Measurements from ENCODE around the gene SERPINB10.
"Not testable (repeated sequence)": the region's sequence is repeated elsewhere in the genome, so short reads cannot be mapped to it uniquely, and the experiment has no call there.

Gene SERPINB10

DNA sequence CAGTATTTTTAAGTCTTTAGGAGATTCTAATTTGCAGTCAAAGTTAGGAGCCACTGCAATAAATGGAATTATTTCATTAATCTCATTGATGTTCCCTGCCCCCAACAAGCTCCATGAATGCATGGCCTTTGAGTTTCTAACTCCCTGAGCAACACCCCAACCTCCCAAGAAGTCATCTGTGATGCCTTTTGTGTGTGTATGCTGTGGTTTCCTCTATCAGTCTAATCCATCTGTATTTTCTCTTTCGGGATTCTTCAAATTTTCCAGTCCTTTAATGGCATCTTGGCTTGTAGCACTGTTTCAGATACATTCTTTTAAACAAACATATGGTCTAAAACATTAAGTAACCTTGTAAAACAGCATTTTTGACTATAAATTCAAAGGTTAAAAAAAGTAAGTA is 16.8 kb downstream of the SERPINB10 start:
- no peaks in the 10 kb centered on the region for H3K27me3 ChIP-seq (ENCODE audit: low read depth, low read length)
- H3K36me3 ChIP-seq (ENCODE audit: control insufficient read depth in 1 of 2, insufficient read depth in 2 of 2, low read length in 2 of 2) = no peaks in the 10 kb centered on the region
- no peak overlapping the region for H3K4me3 ChIP-seq (ENCODE audit: low read depth in 1 of 2, low read length in 2 of 2)

DNA sequence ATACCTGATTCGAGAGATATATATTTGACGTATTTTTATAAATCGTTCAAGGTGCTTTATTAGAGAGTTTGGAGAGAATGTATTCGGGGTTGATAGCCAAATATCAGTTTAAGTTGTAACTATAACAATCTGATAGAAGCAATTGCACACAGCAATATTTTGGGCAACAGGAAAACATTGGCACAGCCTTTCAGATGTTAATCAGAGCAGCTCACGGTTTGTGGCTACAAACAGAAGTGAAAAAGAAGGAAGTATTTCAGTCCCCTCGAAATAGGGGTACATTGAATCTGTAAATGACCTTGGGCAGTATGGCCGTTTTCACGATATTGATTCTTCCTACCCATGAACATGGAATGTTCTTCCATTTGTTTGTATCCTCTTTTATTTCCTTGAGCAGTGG is 20.6 kb downstream of the SERPINB10 start:
- Histone ChIP-seq H3K27me3 (ENCODE audit: low read depth, low read length) (no peaks in the 10 kb centered on the region), H3K4me3 (ENCODE audit: low read depth in 1 of 2, low read length in 2 of 2) (no peak overlapping the region), H3K4me1 (ENCODE audit: control insufficient read depth in 1 of 2, insufficient read depth in 2 of 2, low read length in 2 of 2) (no peaks in the 10 kb centered on the region), H3K36me3 (ENCODE audit: control insufficient read depth in 1 of 2, insufficient read depth in 2 of 2, low read length in 2 of 2) (no peaks in the 10 kb centered on the region), H3K9me3 (ENCODE audit: control insufficient read depth in 1 of 2, low read length in 2 of 2) (no peaks in the 10 kb centered on the region), H3K27ac (ENCODE audit: low read length) (no peak overlapping the region)

More for the DNA sequence above, 16.8 kb downstream of the SERPINB10 start:
- Histone ChIP-seq H3K4me1 (ENCODE audit: control insufficient read depth in 1 of 2, insufficient read depth in 2 of 2, low read length in 2 of 2) (no peaks in the 10 kb centered on the region), H3K9me3 (ENCODE audit: control insufficient read depth in 1 of 2, low read length in 2 of 2) (no peaks in the 10 kb centered on the region), H3K27ac (ENCODE audit: low read length) (no peak overlapping the region)

DNA sequence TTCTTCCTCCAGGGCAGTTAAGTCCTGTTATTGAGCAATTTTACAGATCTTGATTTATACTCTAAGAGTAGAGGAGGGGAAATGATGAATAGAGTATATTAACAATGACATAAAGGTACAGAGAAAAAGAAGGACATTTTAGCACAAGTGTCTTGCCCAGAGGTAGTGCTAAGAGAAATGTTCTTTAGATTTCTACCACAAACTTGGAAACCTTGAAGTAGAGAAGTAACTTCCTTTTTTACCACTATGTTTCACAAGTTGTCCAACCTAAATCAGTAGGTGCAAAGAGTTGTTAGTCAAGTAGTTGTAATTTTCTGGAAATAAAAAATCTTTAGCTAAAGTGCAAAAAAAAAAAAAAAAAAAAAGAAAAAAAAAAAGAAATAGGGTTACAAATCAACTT is 21.6 kb downstream of the SERPINB10 start:
- H3K4me3 ChIP-seq (ENCODE audit: low read depth in 1 of 2, low read length in 2 of 2); H3K4me1 ChIP-seq (ENCODE audit: control insufficient read depth in 1 of 2, insufficient read depth in 2 of 2, low read length in 2 of 2); H3K27me3 ChIP-seq (ENCODE audit: low read depth, low read length); H3K9me3 ChIP-seq (ENCODE audit: control insufficient read depth in 1 of 2, low read length in 2 of 2); H3K36me3 ChIP-seq (ENCODE audit: control insufficient read depth in 1 of 2, insufficient read depth in 2 of 2, low read length in 2 of 2); H3K27ac ChIP-seq (ENCODE audit: low read length): not testable (repeated sequence)

DNA sequence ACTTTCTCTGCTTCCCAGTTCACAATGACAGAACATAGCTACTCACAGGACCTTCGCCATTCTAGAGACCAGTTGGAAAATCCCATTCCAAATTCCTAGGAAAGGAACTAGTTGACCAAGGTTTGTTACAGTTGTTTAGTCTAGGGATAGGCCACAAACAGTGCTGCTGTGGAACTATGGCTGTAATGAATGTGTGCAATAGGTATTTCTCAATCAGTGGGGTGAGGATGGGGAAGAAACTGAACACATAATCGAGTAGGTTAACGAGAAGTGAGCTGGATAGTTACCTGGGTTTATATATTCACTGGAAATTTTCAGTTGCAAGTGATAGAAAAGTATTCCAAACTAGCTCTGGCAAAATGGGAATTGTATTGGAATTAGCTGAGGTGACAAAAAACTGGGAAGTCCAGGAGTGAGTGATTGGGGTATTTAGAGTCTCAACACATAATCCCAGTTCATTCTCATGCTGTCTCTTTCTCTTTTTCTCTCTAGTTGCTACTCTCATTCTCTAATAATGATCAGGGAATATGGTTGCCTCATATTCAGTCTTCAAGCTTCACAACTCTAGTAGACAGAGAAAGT is 23.1 kb downstream of the SERPINB10 start:
- H3K27me3 ChIP-seq (ENCODE audit: low read depth, low read length) = no peaks in the 10 kb centered on the region
- H3K9me3 ChIP-seq (ENCODE audit: control insufficient read depth in 1 of 2, low read length in 2 of 2) = no peaks in the 10 kb centered on the region
- no peak overlapping the region for H3K27ac ChIP-seq (ENCODE audit: low read length)
- H3K36me3 ChIP-seq (ENCODE audit: control insufficient read depth in 1 of 2, insufficient read depth in 2 of 2, low read length in 2 of 2) = no peaks in the 10 kb centered on the region
- no peaks in the 10 kb centered on the region for H3K4me1 ChIP-seq (ENCODE audit: control insufficient read depth in 1 of 2, insufficient read depth in 2 of 2, low read length in 2 of 2)
- no peak overlapping the region for H3K4me3 ChIP-seq (ENCODE audit: low read depth in 1 of 2, low read length in 2 of 2)

DNA sequence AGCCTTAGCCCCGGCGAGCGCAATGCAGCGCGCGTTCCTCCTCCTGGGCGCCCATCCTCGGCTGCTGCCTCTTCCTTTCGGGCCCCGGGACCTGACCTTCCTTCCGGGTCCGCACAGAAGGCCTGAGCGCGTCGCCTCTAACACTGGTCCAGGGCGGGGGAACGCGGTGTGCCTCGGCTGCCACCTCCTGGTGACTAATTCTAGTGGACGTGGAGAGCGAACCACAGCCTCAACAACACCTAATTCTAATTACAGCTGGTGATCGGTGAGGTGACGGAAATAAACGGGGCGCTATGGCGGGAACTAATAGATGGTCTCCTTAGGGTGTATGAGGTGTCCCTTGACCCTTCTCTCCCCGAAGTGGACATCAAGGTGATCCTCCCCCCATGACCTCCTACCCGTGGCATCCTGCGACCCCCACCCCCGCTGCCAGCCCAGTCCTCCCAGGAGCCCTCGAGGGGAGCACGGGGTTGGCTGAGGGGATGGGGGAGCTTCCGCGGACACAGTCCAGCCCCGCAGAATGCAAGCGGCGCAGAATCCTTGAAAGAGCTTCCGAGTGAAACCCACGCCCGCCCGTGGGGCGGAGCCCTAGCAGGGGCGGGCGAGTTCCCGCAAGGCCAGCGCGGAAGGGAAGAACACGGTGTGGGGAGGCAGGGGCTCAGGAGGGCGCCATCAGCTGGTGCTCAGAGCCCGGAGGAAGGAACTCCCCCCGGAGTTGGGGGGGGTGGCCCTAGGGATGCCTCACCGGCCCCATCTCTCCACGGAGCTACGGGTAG is 28.6 kb downstream of the SERPINB10 start:
- Histone ChIP-seq H3K4me3 (ENCODE audit: low read depth in 1 of 2, low read length in 2 of 2) (peak overlapping the region; percentile 66 to 77), H3K36me3 (ENCODE audit: control insufficient read depth in 1 of 2, insufficient read depth in 2 of 2, low read length in 2 of 2) (no peaks in the 10 kb centered on the region), H3K4me1 (ENCODE audit: control insufficient read depth in 1 of 2, insufficient read depth in 2 of 2, low read length in 2 of 2) (peaks cover 0 to 10% of the 10 kb centered on the region in 2 donors), H3K9me3 (ENCODE audit: control insufficient read depth in 1 of 2, low read length in 2 of 2) (no peaks in the 10 kb centered on the region), H3K27me3 (ENCODE audit: low read depth, low read length) (no peaks in the 10 kb centered on the region), H3K27ac (ENCODE audit: low read length) (no peak overlapping the region)

DNA sequence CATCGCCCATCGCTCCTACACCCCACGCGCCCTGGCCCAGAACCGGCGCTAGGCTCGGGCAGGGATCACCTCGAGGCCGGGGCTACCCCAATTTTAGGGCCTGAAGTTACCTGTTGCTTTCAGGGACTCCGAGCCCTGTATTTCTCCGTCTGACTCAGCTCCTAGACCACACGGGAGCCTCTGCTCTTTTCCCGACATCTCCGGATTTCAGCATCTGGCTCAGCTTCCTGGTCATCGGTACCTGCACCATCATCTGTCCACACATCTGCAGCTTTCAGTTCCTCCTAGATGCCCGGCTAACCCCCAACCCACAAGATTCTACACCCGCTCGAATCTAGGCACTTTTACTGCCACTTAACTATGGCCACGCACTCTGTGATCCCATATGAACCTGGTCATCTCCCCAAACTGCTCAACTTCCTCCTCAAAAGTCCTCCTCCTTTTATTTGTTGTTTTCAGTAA is 29.2 kb downstream of the SERPINB10 start:
- no peak overlapping the region for H3K27ac ChIP-seq (ENCODE audit: low read length)
- H3K9me3 ChIP-seq (ENCODE audit: control insufficient read depth in 1 of 2, low read length in 2 of 2) = no peaks in the 10 kb centered on the region
- no peaks in the 10 kb centered on the region for H3K36me3 ChIP-seq (ENCODE audit: control insufficient read depth in 1 of 2, insufficient read depth in 2 of 2, low read length in 2 of 2)
- peak overlapping the region; percentile 66 to 77 for H3K4me3 ChIP-seq (ENCODE audit: low read depth in 1 of 2, low read length in 2 of 2)
- peaks cover 0 to 10% of the 10 kb centered on the region in 2 donors for H3K4me1 ChIP-seq (ENCODE audit: control insufficient read depth in 1 of 2, insufficient read depth in 2 of 2, low read length in 2 of 2)
- no peaks in the 10 kb centered on the region for H3K27me3 ChIP-seq (ENCODE audit: low read depth, low read length)

DNA sequence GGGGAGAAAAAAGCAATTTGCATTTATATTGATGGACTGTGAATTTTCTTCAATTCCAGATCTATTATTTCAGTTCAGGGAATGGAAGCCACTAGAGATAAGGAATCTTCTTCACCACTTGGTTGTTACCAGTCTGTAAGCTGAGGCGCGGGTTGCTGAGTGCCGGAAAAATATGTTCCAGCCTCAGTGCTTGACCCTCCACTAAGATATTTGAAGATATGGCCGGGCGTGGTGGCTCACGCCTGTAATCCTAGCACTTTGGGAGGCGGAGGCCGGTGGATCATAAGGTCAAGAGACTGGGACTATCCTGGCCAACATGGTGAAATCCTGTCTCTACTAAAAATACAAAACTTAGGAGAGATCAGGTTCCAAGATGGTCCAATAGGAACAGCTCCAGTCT is 32.2 kb downstream of the SERPINB10 start:
- no peak overlapping the region for H3K4me3 ChIP-seq (ENCODE audit: low read depth in 1 of 2, low read length in 2 of 2)
- no peaks in the 10 kb centered on the region for H3K27me3 ChIP-seq (ENCODE audit: low read depth, low read length)

DNA sequence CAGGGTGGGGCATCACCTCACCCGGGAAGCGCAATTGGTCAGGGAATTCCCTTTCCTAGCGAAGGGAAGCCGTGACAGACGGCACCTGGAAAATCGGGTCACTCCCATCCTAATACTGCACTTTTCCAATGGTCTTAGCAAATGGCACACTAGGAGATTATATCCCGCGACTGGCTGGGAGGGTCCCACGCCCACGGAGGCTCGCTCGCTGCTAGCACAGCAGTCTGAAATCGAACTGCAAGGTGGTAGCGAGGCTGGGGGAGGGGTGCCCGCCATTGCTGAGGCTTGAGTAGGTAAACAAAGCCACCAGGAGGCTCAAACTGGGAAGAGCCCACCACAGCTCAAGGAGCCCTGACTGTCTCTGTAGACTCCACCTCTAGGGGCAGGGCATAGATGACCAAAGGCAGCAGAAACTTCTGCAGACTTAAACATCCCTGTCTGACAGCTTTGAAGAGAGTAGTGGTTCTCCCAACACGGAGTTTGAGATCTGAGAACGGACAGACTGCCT is 32.8 kb downstream of the SERPINB10 start:
- H3K27ac ChIP-seq (ENCODE audit: low read length); H3K9me3 ChIP-seq (ENCODE audit: control insufficient read depth in 1 of 2, low read length in 2 of 2); H3K4me3 ChIP-seq (ENCODE audit: low read depth in 1 of 2, low read length in 2 of 2); H3K27me3 ChIP-seq (ENCODE audit: low read depth, low read length); H3K36me3 ChIP-seq (ENCODE audit: control insufficient read depth in 1 of 2, insufficient read depth in 2 of 2, low read length in 2 of 2): not testable (repeated sequence)
- H3K4me1 ChIP-seq (ENCODE audit: control insufficient read depth in 1 of 2, insufficient read depth in 2 of 2, low read length in 2 of 2) = peaks cover 0 to 10% of the 10 kb centered on the region in 2 donors

More for the DNA sequence above, 32.2 kb downstream of the SERPINB10 start:
- no peak overlapping the region for H3K27ac ChIP-seq (ENCODE audit: low read length)
- H3K9me3 ChIP-seq (ENCODE audit: control insufficient read depth in 1 of 2, low read length in 2 of 2) = no peaks in the 10 kb centered on the region
- H3K36me3 ChIP-seq (ENCODE audit: control insufficient read depth in 1 of 2, insufficient read depth in 2 of 2, low read length in 2 of 2) = no peaks in the 10 kb centered on the region
- peaks cover 0 to 10% of the 10 kb centered on the region in 2 donors for H3K4me1 ChIP-seq (ENCODE audit: control insufficient read depth in 1 of 2, insufficient read depth in 2 of 2, low read length in 2 of 2)

DNA sequence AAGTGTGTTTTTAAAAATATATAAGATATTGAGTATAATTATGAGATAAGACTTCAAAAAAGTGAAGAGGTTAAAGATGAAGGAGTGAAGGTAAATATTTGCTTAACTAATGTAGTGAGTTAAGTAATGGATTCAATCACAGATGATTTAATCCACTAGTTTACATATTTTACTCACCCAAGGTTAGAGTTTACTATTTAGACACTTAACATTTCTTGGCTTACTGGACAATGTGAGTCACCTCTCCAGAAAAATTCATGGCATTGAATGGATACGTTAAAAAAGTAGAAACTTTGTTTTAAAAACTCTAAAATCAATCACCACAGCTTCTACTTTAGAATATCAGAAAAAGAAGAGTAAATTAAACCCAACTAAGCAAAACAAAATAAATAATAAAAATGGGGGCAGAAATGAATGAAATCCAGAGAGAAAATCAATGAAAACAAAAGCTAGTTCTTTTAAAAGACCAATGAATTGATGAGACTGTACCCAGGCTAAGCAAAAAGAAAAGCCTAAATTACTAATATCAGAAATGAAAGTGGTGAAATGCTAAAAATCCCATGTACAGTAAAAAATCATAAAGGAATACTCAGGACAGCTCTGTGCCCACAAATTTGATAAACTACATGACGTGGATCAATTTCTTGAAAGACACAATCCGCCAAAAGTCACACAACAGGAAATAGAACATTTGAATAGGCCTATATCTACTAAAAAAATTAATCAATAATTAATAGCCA is 39.5 kb downstream of the SERPINB10 start:
- no peaks in the 10 kb centered on the region for H3K9me3 ChIP-seq (ENCODE audit: control insufficient read depth in 1 of 2, low read length in 2 of 2)
- peaks cover 0 to 10% of the 10 kb centered on the region in 2 donors for H3K4me1 ChIP-seq (ENCODE audit: control insufficient read depth in 1 of 2, insufficient read depth in 2 of 2, low read length in 2 of 2)
- no peaks in the 10 kb centered on the region for H3K27me3 ChIP-seq (ENCODE audit: low read depth, low read length)
- no peak overlapping the region for H3K4me3 ChIP-seq (ENCODE audit: low read depth in 1 of 2, low read length in 2 of 2)
- H3K27ac ChIP-seq (ENCODE audit: low read length) = no peak overlapping the region
- H3K36me3 ChIP-seq (ENCODE audit: control insufficient read depth in 1 of 2, insufficient read depth in 2 of 2, low read length in 2 of 2) = no peaks in the 10 kb centered on the region

DNA sequence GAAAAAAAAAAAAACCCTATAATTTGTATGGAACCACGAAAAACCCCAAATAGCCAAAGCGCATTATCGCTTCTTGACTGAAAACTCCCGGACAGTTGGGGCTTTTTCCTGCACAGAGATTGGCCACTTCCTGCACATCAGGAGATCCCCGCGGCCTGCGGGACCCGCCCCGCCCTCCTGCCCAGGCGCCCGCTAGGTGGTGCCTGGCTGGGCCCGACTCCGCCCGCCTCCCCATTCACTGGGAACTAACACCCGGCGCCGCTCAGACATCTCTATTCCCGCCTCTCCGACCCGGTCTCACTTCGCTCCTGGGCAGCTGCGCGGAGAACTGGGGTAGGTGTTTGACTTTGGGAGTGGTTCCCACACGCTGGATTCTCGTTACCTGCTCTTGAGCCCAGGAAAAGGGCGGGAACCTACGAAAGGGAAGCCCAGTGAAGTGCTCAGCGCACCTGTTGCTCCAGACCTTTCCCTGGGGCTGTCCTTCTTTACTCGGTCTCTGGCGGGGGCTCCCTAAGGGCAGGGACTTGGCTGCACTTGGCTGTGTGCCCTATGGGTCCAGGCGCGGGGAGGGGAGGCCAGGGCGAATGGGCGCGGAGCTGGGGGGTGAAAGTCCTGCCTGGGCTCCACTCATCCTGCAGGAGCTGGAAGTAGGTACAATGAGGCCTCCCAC is 41.4 kb downstream of the SERPINB10 start, which contains the start of gene HMSD:
TSS of gene HMSD (plus strand) at position 234 of the 670 bp plus-strand sequence. CDS start 4,155 bp downstream, outside the sequence.
- Histone ChIP-seq H3K4me1 (ENCODE audit: control insufficient read depth in 1 of 2, insufficient read depth in 2 of 2, low read length in 2 of 2) (peaks cover 0 to 10% of the 10 kb centered on the region in 2 donors), H3K27ac (ENCODE audit: low read length) (no peak within 1 kb of the TSS), H3K36me3 (ENCODE audit: control insufficient read depth in 1 of 2, insufficient read depth in 2 of 2, low read length in 2 of 2) (no peaks in the 10 kb centered on the region), H3K4me3 (ENCODE audit: low read depth in 1 of 2, low read length in 2 of 2) (peak within 1 kb of the TSS; percentile 40 to 60), H3K27me3 (ENCODE audit: low read depth, low read length) (no peaks in the 10 kb centered on the region), H3K9me3 (ENCODE audit: control insufficient read depth in 1 of 2, low read length in 2 of 2) (no peaks in the 10 kb centered on the region)

DNA sequence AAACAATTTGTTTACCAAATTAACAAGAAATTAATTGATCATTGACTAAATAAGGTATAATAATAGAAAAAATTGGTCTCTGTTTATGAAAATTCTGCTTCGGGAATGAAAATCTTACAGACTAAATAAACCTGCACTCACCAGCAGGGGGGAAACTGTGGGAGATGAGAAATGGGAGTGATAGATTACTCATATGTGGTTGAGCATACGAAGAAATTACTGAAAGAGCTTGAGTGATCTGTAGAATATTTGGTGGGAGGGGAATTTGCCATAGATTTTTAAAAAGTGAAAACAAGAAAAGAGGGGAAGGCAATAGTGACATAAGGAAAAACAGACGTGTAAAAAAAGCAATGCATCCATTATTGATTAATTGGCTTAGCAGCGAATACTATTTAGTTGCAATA is 43.5 kb downstream of the SERPINB10 start:
- Histone ChIP-seq H3K27ac (ENCODE audit: low read length) (no peak overlapping the region), H3K27me3 (ENCODE audit: low read depth, low read length) (no peaks in the 10 kb centered on the region), H3K4me1 (ENCODE audit: control insufficient read depth in 1 of 2, insufficient read depth in 2 of 2, low read length in 2 of 2) (peaks cover 0 to 10% of the 10 kb centered on the region in 2 donors), H3K4me3 (ENCODE audit: low read depth in 1 of 2, low read length in 2 of 2) (no peak overlapping the region), H3K36me3 (ENCODE audit: control insufficient read depth in 1 of 2, insufficient read depth in 2 of 2, low read length in 2 of 2) (no peaks in the 10 kb centered on the region), H3K9me3 (ENCODE audit: control insufficient read depth in 1 of 2, low read length in 2 of 2) (no peaks in the 10 kb centered on the region)

Data from muscle layer of duodenum (tissue), 2 donors.